ENCODE results near the gene GNG7. TPM values are rescaled to one million over a fixed set of nuclear protein-coding genes. Genes with fewer than 3 reads are reported as not detected.

Gene GNG7
- total RNA-seq, 1 experiment from 2014 or later, result 7.7 TPM

DNA sequence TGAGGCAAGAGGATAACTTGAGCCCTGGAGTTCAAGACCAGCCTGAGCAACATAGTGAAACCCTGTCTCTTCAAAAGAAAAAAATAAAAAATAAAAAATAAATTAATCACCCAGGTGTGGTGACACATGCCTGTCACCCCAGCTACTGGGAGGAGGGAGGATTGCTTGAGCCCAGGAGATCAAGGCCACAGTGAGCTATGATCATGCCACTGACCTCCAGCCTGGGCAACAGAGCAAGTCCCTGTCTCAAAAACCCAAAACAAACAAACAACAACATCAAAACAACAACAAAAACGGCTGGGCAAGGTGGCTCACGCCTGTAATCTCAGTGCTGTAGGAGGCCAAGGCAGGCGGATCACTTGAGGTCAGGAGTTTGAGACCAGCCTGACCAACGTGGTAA is 41.6 kb upstream of the GNG7 start:
- Histone ChIP-seq H4K91ac (ENCODE audit: insufficient read length, low read depth, low read length) (no peak overlapping the region), H3K23ac (ENCODE audit: insufficient read length, low read depth, low read length) (no peak overlapping the region), H3K23me2 (ENCODE audit: insufficient read length, low read depth, low read length, poor library complexity, severe bottlenecking) (peaks cover 4% of the 10 kb centered on the region), H4K8ac (replicated peaks; ENCODE audit: insufficient read length, low read depth, low read length) (no peak overlapping the region), H3K9ac (ENCODE audit: extremely low read depth, insufficient read length, low read length) (no peak overlapping the region), H3K27me3 (ENCODE audit: insufficient read depth, low read length) (no peaks in the 10 kb centered on the region; the same call in 1 of the 2 replicates), H3K18ac (ENCODE audit: insufficient read length, low read depth, low read length) (no peak overlapping the region), H3K27ac (ENCODE audit: insufficient read length, low read depth, low read length) (no peak overlapping the region), H2BK12ac (ENCODE audit: insufficient read length, low read depth, low read length) (no peak overlapping the region), H2BK15ac (ENCODE audit: low read depth, low read length) (no peak overlapping the region), H3K9me3 (ENCODE audit: control insufficient read depth, low read depth, low read length) (no peaks in the 10 kb centered on the region), H3K56ac (ENCODE audit: insufficient read length, low read depth, low read length) (no peak overlapping the region), H3T11ph (ENCODE audit: low read length) (no peak overlapping the region), H2AK5ac (ENCODE audit: insufficient read length, low read length) (no peak overlapping the region), H2BK20ac (ENCODE audit: low read depth, low read length, poor library complexity, severe bottlenecking) (no peak overlapping the region), H3K79me2 (ENCODE audit: insufficient read depth, low read length) (no peaks in the 10 kb centered on the region), H3K4ac (ENCODE audit: low read depth, low read length) (no peak overlapping the region), H2AFZ (ENCODE audit: low read length) (no peak overlapping the region), H4K20me1 (ENCODE audit: control insufficient read depth, insufficient read depth, insufficient read length) (no peaks in the 10 kb centered on the region), H3K14ac (ENCODE audit: insufficient read depth, low read length) (no peak overlapping the region), H4K5ac (ENCODE audit: insufficient read length, low read depth, low read length) (no peak overlapping the region), H2BK5ac (ENCODE audit: insufficient read length, low read length) (no peak overlapping the region), H3K4me2 (ENCODE audit: insufficient read depth, insufficient read length, low read length) (no peak overlapping the region), H3K4me1 (ENCODE audit: insufficient read depth, low read length) (no peaks in the 10 kb centered on the region), H2BK120ac (ENCODE audit: low read depth, low read length, poor library complexity, severe bottlenecking) (no peak overlapping the region), H3K79me1 (ENCODE audit: insufficient read depth, low read depth, low read length, poor library complexity, severe bottlenecking) (no peaks in the 10 kb centered on the region)
- Mint-ChIP-seq H3K9me3 (no peaks in the 10 kb centered on the region), H3K4me3 (no peak overlapping the region), H3K36me3 (ENCODE audit: insufficient read depth in 1 of 3, low read depth in 3 of 3) (no peaks in the 10 kb centered on the region), H3K27ac (no peak overlapping the region), H3K27me3 (ENCODE audit: low read depth) (peaks cover 53% of the 10 kb centered on the region), H3K4me1 (peaks cover 3% of the 10 kb centered on the region in 2 experiments)
- TF ChIP-seq CTCF (conservative IDR thresholded peaks at IDR 0.05), result no peak
- no peak for DNase-seq
- WGBS (ENCODE audit: extremely low coverage, insufficient read length, low lambda C conversion rate), result no CpG with 5 or more reads among the region's 4 CpGs
